ENCODE measurements around the gene SNN. TPM values are rescaled to one million over a fixed set of nuclear protein-coding genes. Genes with fewer than 3 reads are reported as not detected.

The SNN gene
- total and polyA plus RNA-seq, 2 of the 4 experiments (the other 2 are of a cell fraction) = 10.0 to 13.0 TPM

- Histone ChIP-seq H3K4me2 (ENCODE audit: low read depth, low read length) (no peak overlapping the region), H3K18ac (ENCODE audit: low read depth, low read length) (no peak overlapping the region), H3K27ac (ENCODE audit: insufficient read depth, low read length) (no peak overlapping the region), H3K9me3 (ENCODE audit: control insufficient read depth, insufficient read depth, low read length) (no peaks in the 10 kb centered on the region), H2AK5ac (ENCODE audit: low read depth, low read length) (peak overlapping the region; percentile 19; the same call in 1 of the 2 replicates), H3K9ac (ENCODE audit: low read depth, low read length) (no peak overlapping the region), H3K79me1 (ENCODE audit: low read depth in 1 of 2, low read length in 2 of 2) (peaks cover 25 to 70% of the 10 kb centered on the region in 2 experiments), H3K23ac (ENCODE audit: low read depth, low read length) (no peak overlapping the region), H3K4me1 (ENCODE audit: control insufficient read depth, insufficient read depth, low read length) (peaks cover 17% of the 10 kb centered on the region), H3K14ac (replicated peaks; ENCODE audit: low read depth, low read length) (no peak overlapping the region), H3K4me3 (ENCODE audit: insufficient read depth, low read depth, low read length) (no peak overlapping the region), H2BK20ac (ENCODE audit: low read depth, low read length) (no peak overlapping the region), H2BK15ac (ENCODE audit: low read depth, low read length) (no peak overlapping the region), H3K4ac (ENCODE audit: low read depth, low read length) (no peak overlapping the region), H4K20me1 (ENCODE audit: insufficient read depth, low read length) (peaks cover 31% of the 10 kb centered on the region), H2BK120ac (ENCODE audit: low read depth, low read length) (no peak overlapping the region), H4K91ac (ENCODE audit: insufficient read depth, low read depth, low read length) (no peak overlapping the region), H3K36me3 (ENCODE audit: control insufficient read depth, insufficient read depth, low read length) (peaks cover 38% of the 10 kb centered on the region), H3K56ac (ENCODE audit: extremely low read depth, insufficient read depth, low read length) (no peak overlapping the region), H4K8ac (ENCODE audit: low read depth in 2 of 2, low read length in 2 of 2) (no peak overlapping the region), H2BK5ac (ENCODE audit: low read depth, low read length, poor library complexity, severe bottlenecking) (no peak overlapping the region), H2AK9ac (replicated peaks; ENCODE audit: low read depth, low read length, poor library complexity) (no peak overlapping the region), H3K9me1 (ENCODE audit: insufficient read depth, low read length) (peaks cover 14% of the 10 kb centered on the region), H2AFZ (replicated peaks; ENCODE audit: low read length, poor library complexity) (no peak overlapping the region), H3K27me3 (ENCODE audit: control insufficient read depth, insufficient read depth, low read length) (no peaks in the 10 kb centered on the region), H4K5ac (ENCODE audit: low read depth, low read length) (no peak overlapping the region)
- in situ Hi-C loops (cut with MboI; ENCODE audit: low sequenced_read_pairs) = no loop called here
- CTCF ChIA-PET = no interaction called here
- BruUV-seq (replicated peaks) = no TSS peak
- WGBS, 2 experiments (ENCODE audit: extremely low coverage in 2 of 2, insufficient read length in 1 of 2) = 88% methylated on average over 1 of the region's 13 CpGs; no CpG with 5 or more reads in 1 of the 2 experiments
- dilution Hi-C loops (cut with HindIII; ENCODE audit: low sequenced_read_pairs, unreplicated experiment) = no loop called here
- POLR2A ChIA-PET (ENCODE audit: unreplicated experiment) = interaction anchor here (0.6 kb wide), 1 partner anchor 55 kb away, joined by 3 read pairs; the partner anchor contains the start of gene TXNDC11
- DNase-seq = no peak
- ATAC-seq (ENCODE audit: low read depth) = no peak
- intact Hi-C loops (cut with micrococcal nuclease) = no loop called here
- no peak for TF ChIP-seq RAD21 (IDR thresholded peaks at IDR 0.05; ENCODE audit: low read length)
- no peak for TF ChIP-seq MXI1 (IDR thresholded peaks at IDR 0.05; ENCODE audit: borderline replicate concordance, low read depth, low read length)
- TF ChIP-seq CEBPB (IDR thresholded peaks at IDR 0.05; ENCODE audit: low read depth, low read length) = no peak
These were observed 19.6 kb downstream of the SNN start for GRCh38 chr16:11687601-11688519.
